OCI-LY3 (cell line): ENCODE measurements around the gene PRRT1.

Source experiments
- EZH2phosphoT487 ChIP-seq: fragments of 200-600 bp; shearing (Covaris generic); IDR thresholded peaks from 2 replicates; pipeline ENCODE4 v1.6.1; 2018; ENCODE audit warnings: antibody characterized with exemption, mixed run types, low read depth
- TF ChIP-seq, protein P1 (sequence below): fragments of 200-600, 300-600 bp; sonication (generic); IDR thresholded peaks from 2 replicates; pipeline ENCODE4 v1.5.1; 2014; ENCODE audit warnings: antibody characterized with exemption, low read length, low read depth

DNA sequence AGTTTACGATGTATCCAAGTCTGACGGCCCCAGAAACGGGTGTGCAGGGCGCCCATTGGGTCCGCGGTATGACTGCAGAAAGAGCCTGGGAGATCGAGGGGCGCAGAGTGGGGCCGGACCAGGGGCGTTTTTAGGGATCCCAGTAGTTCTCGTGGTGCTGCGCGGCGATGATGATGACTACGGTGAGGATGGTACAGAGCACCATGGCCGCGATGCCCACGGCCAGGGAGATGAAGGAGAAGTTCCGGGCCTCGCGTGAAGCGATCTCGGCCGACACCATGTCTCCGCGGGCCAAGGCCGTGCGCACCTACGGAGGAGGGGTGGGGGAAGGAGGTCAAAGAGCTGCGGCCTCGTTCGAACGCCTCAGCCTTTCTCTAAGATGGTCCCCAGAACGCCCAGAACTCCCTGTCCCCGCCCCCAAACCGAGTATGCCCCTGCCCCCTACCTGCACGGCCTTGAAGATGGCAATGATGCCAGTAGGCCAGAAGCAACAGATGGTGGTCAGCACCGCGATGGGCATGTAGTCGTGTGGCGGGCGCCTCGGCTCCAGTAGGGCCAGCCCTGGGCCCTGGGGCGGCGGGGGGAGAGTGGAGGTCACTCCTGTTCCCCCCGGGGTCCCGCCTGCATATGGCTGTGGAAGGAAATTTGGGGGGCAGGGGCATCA is 2.5 kb downstream of the PRRT1 start:
- TF ChIP-seq, protein P1, sequence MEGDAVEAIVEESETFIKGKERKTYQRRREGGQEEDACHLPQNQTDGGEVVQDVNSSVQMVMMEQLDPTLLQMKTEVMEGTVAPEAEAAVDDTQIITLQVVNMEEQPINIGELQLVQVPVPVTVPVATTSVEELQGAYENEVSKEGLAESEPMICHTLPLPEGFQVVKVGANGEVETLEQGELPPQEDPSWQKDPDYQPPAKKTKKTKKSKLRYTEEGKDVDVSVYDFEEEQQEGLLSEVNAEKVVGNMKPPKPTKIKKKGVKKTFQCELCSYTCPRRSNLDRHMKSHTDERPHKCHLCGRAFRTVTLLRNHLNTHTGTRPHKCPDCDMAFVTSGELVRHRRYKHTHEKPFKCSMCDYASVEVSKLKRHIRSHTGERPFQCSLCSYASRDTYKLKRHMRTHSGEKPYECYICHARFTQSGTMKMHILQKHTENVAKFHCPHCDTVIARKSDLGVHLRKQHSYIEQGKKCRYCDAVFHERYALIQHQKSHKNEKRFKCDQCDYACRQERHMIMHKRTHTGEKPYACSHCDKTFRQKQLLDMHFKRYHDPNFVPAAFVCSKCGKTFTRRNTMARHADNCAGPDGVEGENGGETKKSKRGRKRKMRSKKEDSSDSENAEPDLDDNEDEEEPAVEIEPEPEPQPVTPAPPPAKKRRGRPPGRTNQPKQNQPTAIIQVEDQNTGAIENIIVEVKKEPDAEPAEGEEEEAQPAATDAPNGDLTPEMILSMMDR: no peak
- no peak for TF ChIP-seq EZH2phosphoT487
